NCI-H1092 treated with DMSO at 0.1 percent for 48 hours (cell line): ENCODE data around the gene PTPRR.
"Not testable (repeated sequence)": the region's sequence is repeated elsewhere in the genome, so short reads cannot be mapped to it uniquely, and the experiment has no call there.

Source experiments
- DNase-seq: peaks from one replicate; lab custom pipeline; 2025; lab: John Stamatoyannopoulos, UW

The PTPRR gene

GRCh38 chr12:70747445-70748260, 172.9 kb downstream of the PTPRR start:
- no peak for DNase-seq

GRCh38 chr12:70745048-70745447, 175.5 kb downstream of the PTPRR start:
- no peak for DNase-seq

- no peak for DNase-seq
Measured at GRCh38 chr12:70744178-70744577, 176.4 kb downstream of the PTPRR start.

GRCh38 chr12:70741256-70741655, 179.3 kb downstream of the PTPRR start:
- DNase-seq, result no peak

- DNase-seq, result no peak
Measured at GRCh38 chr12:70739756-70740155, 180.8 kb downstream of the PTPRR start.

- DNase-seq, result no peak
Measured at GRCh38 chr12:70736351-70737133, 184.0 kb downstream of the PTPRR start.

GRCh38 chr12:70735197-70735596, 185.3 kb downstream of the PTPRR start:
- not testable (repeated sequence) for DNase-seq

- DNase-seq, result peak; percentile 66
Measured at GRCh38 chr12:70733385-70733784, 187.2 kb downstream of the PTPRR start.

GRCh38 chr12:70732287-70732686, 188.3 kb downstream of the PTPRR start:
- peak; percentile 48 for DNase-seq

- DNase-seq, result no peak
Measured at GRCh38 chr12:70730675-70731180, 189.8 kb downstream of the PTPRR start.

- no peak for DNase-seq
Measured at GRCh38 chr12:70724444-70724843, 196.1 kb downstream of the PTPRR start.

- no peak for DNase-seq
Measured at GRCh38 chr12:70722584-70723343, 197.8 kb downstream of the PTPRR start.

GRCh38 chr12:70721656-70722357, 198.7 kb downstream of the PTPRR start:
- DNase-seq, result no peak

GRCh38 chr12:70721216-70721615, 199.3 kb downstream of the PTPRR start:
- no peak for DNase-seq

- DNase-seq, result peak; percentile 86
Measured at GRCh38 chr12:70719672-70720420, 200.7 kb downstream of the PTPRR start.

GRCh38 chr12:70719071-70719470, 201.5 kb downstream of the PTPRR start:
- DNase-seq, result no peak

GRCh38 chr12:70711831-70712230, 208.7 kb downstream of the PTPRR start:
- no peak for DNase-seq

GRCh38 chr12:70709022-70709421, 211.5 kb downstream of the PTPRR start:
- no peak for DNase-seq

GRCh38 chr12:70706611-70707010, 213.9 kb downstream of the PTPRR start:
- no peak for DNase-seq

GRCh38 chr12:70698345-70698744, 222.2 kb downstream of the PTPRR start:
- DNase-seq, result no peak
